ENCODE results near the gene UTS2R. TPM values are rescaled to one million over a fixed set of nuclear protein-coding genes. Genes with fewer than 3 reads are reported as not detected.

Gene UTS2R
- total RNA-seq, 1 experiment from 2014 or later: 0.46 TPM

DNA sequence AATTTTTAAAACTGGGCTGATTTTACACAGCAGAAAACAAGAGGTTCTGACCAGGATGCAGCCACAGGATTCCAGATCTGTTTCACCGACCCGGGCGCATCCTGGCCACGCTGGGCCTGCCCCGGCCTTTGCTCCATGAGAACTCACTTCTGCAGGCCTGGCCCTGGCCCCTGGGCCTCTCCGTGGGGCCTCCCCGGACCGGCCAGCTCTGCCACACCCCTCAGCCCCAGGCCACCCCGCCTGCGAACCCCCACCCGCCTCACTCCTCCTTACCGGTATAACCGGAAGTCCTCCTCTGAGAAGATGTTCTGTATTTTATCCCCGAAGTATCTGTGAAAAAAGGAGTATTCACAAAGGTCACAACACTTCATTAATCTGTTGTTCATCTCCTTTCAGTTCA lies 33.5 kb downstream of the UTS2R start (continued):
- no peak for TF ChIP-seq ATF1 (CRISPR knock-in tag; IDR thresholded peaks at IDR 0.05)
- no peak for TF ChIP-seq SMAD4 (CRISPR knock-in tag; IDR thresholded peaks at IDR 0.05)

- peaks cover 8% of the 10 kb centered on the region for H3K36me3 Mint-ChIP-seq
- POLR2A ChIA-PET: no interaction called here
Measured at GRCh38 chr17:82406131-82406671, 34.6 kb downstream of the UTS2R start.

More at GRCh38 chr17:82406131-82406671, 34.6 kb downstream of the UTS2R start:
- H3K4me3 Mint-ChIP-seq: no peak overlapping the region
- TF ChIP-seq, protein P1, sequence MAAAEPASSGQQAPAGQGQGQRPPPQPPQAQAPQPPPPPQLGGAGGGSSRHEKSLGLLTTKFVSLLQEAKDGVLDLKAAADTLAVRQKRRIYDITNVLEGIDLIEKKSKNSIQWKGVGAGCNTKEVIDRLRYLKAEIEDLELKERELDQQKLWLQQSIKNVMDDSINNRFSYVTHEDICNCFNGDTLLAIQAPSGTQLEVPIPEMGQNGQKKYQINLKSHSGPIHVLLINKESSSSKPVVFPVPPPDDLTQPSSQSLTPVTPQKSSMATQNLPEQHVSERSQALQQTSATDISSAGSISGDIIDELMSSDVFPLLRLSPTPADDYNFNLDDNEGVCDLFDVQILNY (CRISPR knock-in tag; IDR thresholded peaks at IDR 0.05): no peak
- TF ChIP-seq NFE2L1 (CRISPR knock-in tag; IDR thresholded peaks at IDR 0.05): no peak
- no peak for TF ChIP-seq NFYB (CRISPR knock-in tag; conservative IDR thresholded peaks at IDR 0.05; ENCODE audit: low read depth)
- TF ChIP-seq JUN (CRISPR knock-in tag; IDR thresholded peaks at IDR 0.05): no peak
- TF ChIP-seq, protein P2, sequence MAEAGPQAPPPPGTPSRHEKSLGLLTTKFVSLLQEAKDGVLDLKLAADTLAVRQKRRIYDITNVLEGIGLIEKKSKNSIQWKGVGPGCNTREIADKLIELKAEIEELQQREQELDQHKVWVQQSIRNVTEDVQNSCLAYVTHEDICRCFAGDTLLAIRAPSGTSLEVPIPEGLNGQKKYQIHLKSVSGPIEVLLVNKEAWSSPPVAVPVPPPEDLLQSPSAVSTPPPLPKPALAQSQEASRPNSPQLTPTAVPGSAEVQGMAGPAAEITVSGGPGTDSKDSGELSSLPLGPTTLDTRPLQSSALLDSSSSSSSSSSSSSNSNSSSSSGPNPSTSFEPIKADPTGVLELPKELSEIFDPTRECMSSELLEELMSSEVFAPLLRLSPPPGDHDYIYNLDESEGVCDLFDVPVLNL (CRISPR knock-in tag; IDR thresholded peaks at IDR 0.05; ENCODE audit: borderline replicate concordance, low read depth): no peak
- TF ChIP-seq, protein P3, sequence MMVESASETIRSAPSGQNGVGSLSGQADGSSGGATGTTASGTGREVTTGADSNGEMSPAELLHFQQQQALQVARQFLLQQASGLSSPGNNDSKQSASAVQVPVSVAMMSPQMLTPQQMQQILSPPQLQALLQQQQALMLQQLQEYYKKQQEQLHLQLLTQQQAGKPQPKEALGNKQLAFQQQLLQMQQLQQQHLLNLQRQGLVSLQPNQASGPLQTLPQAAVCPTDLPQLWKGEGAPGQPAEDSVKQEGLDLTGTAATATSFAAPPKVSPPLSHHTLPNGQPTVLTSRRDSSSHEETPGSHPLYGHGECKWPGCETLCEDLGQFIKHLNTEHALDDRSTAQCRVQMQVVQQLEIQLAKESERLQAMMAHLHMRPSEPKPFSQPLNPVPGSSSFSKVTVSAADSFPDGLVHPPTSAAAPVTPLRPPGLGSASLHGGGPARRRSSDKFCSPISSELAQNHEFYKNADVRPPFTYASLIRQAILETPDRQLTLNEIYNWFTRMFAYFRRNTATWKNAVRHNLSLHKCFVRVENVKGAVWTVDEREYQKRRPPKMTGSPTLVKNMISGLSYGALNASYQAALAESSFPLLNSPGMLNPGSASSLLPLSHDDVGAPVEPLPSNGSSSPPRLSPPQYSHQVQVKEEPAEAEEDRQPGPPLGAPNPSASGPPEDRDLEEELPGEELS (CRISPR knock-in tag; IDR thresholded peaks at IDR 0.05): no peak
- TF ChIP-seq ZNF317 (CRISPR knock-in tag; IDR thresholded peaks at IDR 0.05; ENCODE audit: borderline replicate concordance, low read depth): no peak
- TF ChIP-seq ZNF138 (CRISPR knock-in tag; conservative IDR thresholded peaks at IDR 0.05): no peak
- TF ChIP-seq NR3C1 (CRISPR knock-in tag; conservative IDR thresholded peaks at IDR 0.05; ENCODE audit: low read depth): no peak
- no peak for TF ChIP-seq AR (CRISPR knock-in tag; IDR thresholded peaks at IDR 0.05)
- TF ChIP-seq, protein P4, sequence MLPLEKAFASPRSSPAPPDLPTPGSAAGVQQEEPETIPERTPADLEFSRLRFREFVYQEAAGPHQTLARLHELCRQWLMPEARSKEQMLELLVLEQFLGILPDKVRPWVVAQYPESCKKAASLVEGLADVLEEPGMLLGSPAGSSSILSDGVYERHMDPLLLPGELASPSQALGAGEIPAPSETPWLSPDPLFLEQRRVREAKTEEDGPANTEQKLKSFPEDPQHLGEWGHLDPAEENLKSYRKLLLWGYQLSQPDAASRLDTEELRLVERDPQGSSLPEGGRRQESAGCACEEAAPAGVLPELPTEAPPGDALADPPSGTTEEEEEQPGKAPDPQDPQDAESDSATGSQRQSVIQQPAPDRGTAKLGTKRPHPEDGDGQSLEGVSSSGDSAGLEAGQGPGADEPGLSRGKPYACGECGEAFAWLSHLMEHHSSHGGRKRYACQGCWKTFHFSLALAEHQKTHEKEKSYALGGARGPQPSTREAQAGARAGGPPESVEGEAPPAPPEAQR (CRISPR knock-in tag; IDR thresholded peaks at IDR 0.05): no peak
- no peak for TF ChIP-seq MAX (CRISPR knock-in tag; IDR thresholded peaks at IDR 0.05)
- TF ChIP-seq ATF2 (CRISPR knock-in tag; IDR thresholded peaks at IDR 0.05; ENCODE audit: borderline replicate concordance, low read depth): no peak
- TF ChIP-seq E2F1 (CRISPR knock-in tag; IDR thresholded peaks at IDR 0.05): no peak
- TF ChIP-seq ZNF121 (CRISPR knock-in tag; IDR thresholded peaks at IDR 0.05): no peak
- no peak for TF ChIP-seq RELA (CRISPR knock-in tag; IDR thresholded peaks at IDR 0.05; ENCODE audit: borderline replicate concordance)
- no peak for ATAC-seq
- H3K27me3 Mint-ChIP-seq (ENCODE audit: low read depth): no peaks in the 10 kb centered on the region
- no peaks in the 10 kb centered on the region for H3K9me3 Mint-ChIP-seq
- no peaks in the 10 kb centered on the region for H3K4me1 Mint-ChIP-seq
- CTCF ChIA-PET: interaction anchor here (1.3 to 1.5 kb wide), 2 partner anchors 18 to 50 kb away, joined by 3 to 4 read pairs; no protein-coding TSS in a partner anchor
- DNase-seq (ENCODE audit: low spot score): no peak
- no peak overlapping the region for H3K27ac Mint-ChIP-seq

All from WTC11 (cell line).